Measurements from ENCODE around the gene CCDC34.
"Not testable (repeated sequence)": the region's sequence is repeated elsewhere in the genome, so short reads cannot be mapped to it uniquely, and the experiment has no call there.

Gene CCDC34

GRCh38 chr11:27347359-27348339, 15.4 kb downstream of the CCDC34 start:
- Histone ChIP-seq H3K9me3 (no peaks in the 10 kb centered on the region), H3K36me3 (replicated peaks) (peaks cover 4% of the 10 kb centered on the region; the same call in 1 of the 2 replicates), H3K27me3 (ENCODE audit: low read depth) (no peaks in the 10 kb centered on the region), H3K4me1 (peaks cover 23% of the 10 kb centered on the region), H3K4me3 (no peak overlapping the region)
- peak; percentile 72 to 98 for DNase-seq (ENCODE audit: low spot score in 2 of 2)
- in situ Hi-C loops (cut with MboI; ENCODE audit: low sequenced_read_pairs) = no loop called here

- H3K4me1 ChIP-seq = no peaks in the 10 kb centered on the region
- H3K36me3 ChIP-seq (replicated peaks) = 0 out of 2 replicates have a peak, but pooled peaks cover 4% of the 10 kb centered on the region
- in situ Hi-C loops (cut with MboI; ENCODE audit: low sequenced_read_pairs) = no loop called here
- no peaks in the 10 kb centered on the region for H3K9me3 ChIP-seq
- no peaks in the 10 kb centered on the region for H3K27me3 ChIP-seq (ENCODE audit: low read depth)
- H3K4me3 ChIP-seq = no peak overlapping the region
- no peak for DNase-seq (ENCODE audit: low spot score in 2 of 2)
Measured at GRCh38 chr11:27339941-27340340, 23.1 kb downstream of the CCDC34 start.

- in situ Hi-C loops (cut with MboI; ENCODE audit: low sequenced_read_pairs); H3K27me3 ChIP-seq (ENCODE audit: low read depth); DNase-seq (ENCODE audit: low spot score in 2 of 2); H3K4me3 ChIP-seq; H3K9me3 ChIP-seq; H3K4me1 ChIP-seq; H3K36me3 ChIP-seq (replicated peaks): not testable (repeated sequence)
Measured at GRCh38 chr11:27334764-27335163, 28.3 kb downstream of the CCDC34 start.

- Histone ChIP-seq H3K36me3 (replicated peaks) (no peaks in the 10 kb centered on the region), H3K4me1 (peaks cover 4% of the 10 kb centered on the region; the same call in 1 of the 2 replicates)
Measured at GRCh38 chr11:27331981-27332380, 31.0 kb downstream of the CCDC34 start.

GRCh38 chr11:27330633-27331270, 32.3 kb downstream of the CCDC34 start:
- in situ Hi-C loops (cut with MboI; ENCODE audit: low sequenced_read_pairs) = no loop called here
- Histone ChIP-seq H3K4me3 (no peak overlapping the region), H3K36me3 (replicated peaks) (no peaks in the 10 kb centered on the region), H3K9me3 (no peaks in the 10 kb centered on the region), H3K27me3 (ENCODE audit: low read depth) (no peaks in the 10 kb centered on the region), H3K4me1 (peaks cover 4% of the 10 kb centered on the region; the same call in 1 of the 2 replicates)
- no peak for DNase-seq (ENCODE audit: low spot score in 2 of 2)

More at GRCh38 chr11:27331981-27332380, 31.0 kb downstream of the CCDC34 start:
- DNase-seq (ENCODE audit: low spot score in 2 of 2) = no peak
- Histone ChIP-seq H3K9me3 (no peaks in the 10 kb centered on the region), H3K27me3 (ENCODE audit: low read depth) (no peaks in the 10 kb centered on the region), H3K4me3 (no peak overlapping the region)
- in situ Hi-C loops (cut with MboI; ENCODE audit: low sequenced_read_pairs) = no loop called here

GRCh38 chr11:27329867-27330632, 33.0 kb downstream of the CCDC34 start:
- Histone ChIP-seq H3K4me3 (no peak overlapping the region), H3K27me3 (ENCODE audit: low read depth) (no peaks in the 10 kb centered on the region), H3K36me3 (replicated peaks) (no peaks in the 10 kb centered on the region), H3K4me1 (peaks cover 4% of the 10 kb centered on the region), H3K9me3 (no peaks in the 10 kb centered on the region)
- in situ Hi-C loops (cut with MboI; ENCODE audit: low sequenced_read_pairs) = no loop called here
- no peak for DNase-seq (ENCODE audit: low spot score in 2 of 2)

GRCh38 chr11:27328614-27329013, 34.4 kb downstream of the CCDC34 start:
- Histone ChIP-seq H3K4me3 (no peak overlapping the region), H3K9me3 (no peaks in the 10 kb centered on the region), H3K27me3 (ENCODE audit: low read depth) (no peaks in the 10 kb centered on the region), H3K4me1 (peaks cover 4% of the 10 kb centered on the region), H3K36me3 (replicated peaks) (no peaks in the 10 kb centered on the region)
- peak in 1 of 2 experiments; percentile 18 for DNase-seq (ENCODE audit: low spot score in 2 of 2)
- in situ Hi-C loops (cut with MboI; ENCODE audit: low sequenced_read_pairs) = no loop called here

- H3K4me3 ChIP-seq; in situ Hi-C loops (cut with MboI; ENCODE audit: low sequenced_read_pairs); H3K36me3 ChIP-seq (replicated peaks); DNase-seq (ENCODE audit: low spot score in 2 of 2); H3K9me3 ChIP-seq; H3K4me1 ChIP-seq; H3K27me3 ChIP-seq (ENCODE audit: low read depth): not testable (repeated sequence)
Measured at GRCh38 chr11:27327064-27327463, 36.0 kb downstream of the CCDC34 start.

- H3K9me3 ChIP-seq; H3K4me1 ChIP-seq; in situ Hi-C loops (cut with MboI; ENCODE audit: low sequenced_read_pairs); H3K4me3 ChIP-seq; H3K36me3 ChIP-seq (replicated peaks); DNase-seq (ENCODE audit: low spot score in 2 of 2); H3K27me3 ChIP-seq (ENCODE audit: low read depth): not testable (repeated sequence)
Measured at GRCh38 chr11:27322196-27322595, 40.8 kb downstream of the CCDC34 start.

GRCh38 chr11:27321340-27321739, 41.7 kb downstream of the CCDC34 start:
- H3K9me3 ChIP-seq; H3K27me3 ChIP-seq (ENCODE audit: low read depth); DNase-seq (ENCODE audit: low spot score in 2 of 2); in situ Hi-C loops (cut with MboI; ENCODE audit: low sequenced_read_pairs); H3K4me1 ChIP-seq; H3K36me3 ChIP-seq (replicated peaks); H3K4me3 ChIP-seq: not testable (repeated sequence)

GRCh38 chr11:27319072-27319471, 43.9 kb downstream of the CCDC34 start:
- Histone ChIP-seq H3K4me3 (no peak overlapping the region), H3K9me3 (no peaks in the 10 kb centered on the region), H3K27me3 (ENCODE audit: low read depth) (no peaks in the 10 kb centered on the region), H3K4me1 (no peaks in the 10 kb centered on the region), H3K36me3 (replicated peaks) (no peaks in the 10 kb centered on the region)
- in situ Hi-C loops (cut with MboI; ENCODE audit: low sequenced_read_pairs) = no loop called here
- DNase-seq (ENCODE audit: low spot score in 2 of 2) = no peak

GRCh38 chr11:27317751-27318150, 45.3 kb downstream of the CCDC34 start:
- DNase-seq (ENCODE audit: low spot score in 2 of 2) = no peak
- Histone ChIP-seq H3K27me3 (ENCODE audit: low read depth) (no peaks in the 10 kb centered on the region), H3K9me3 (no peaks in the 10 kb centered on the region), H3K36me3 (replicated peaks) (no peaks in the 10 kb centered on the region), H3K4me1 (no peaks in the 10 kb centered on the region), H3K4me3 (no peak overlapping the region)
- in situ Hi-C loops (cut with MboI; ENCODE audit: low sequenced_read_pairs) = no loop called here

- Histone ChIP-seq H3K36me3 (replicated peaks) (no peaks in the 10 kb centered on the region), H3K9me3 (no peaks in the 10 kb centered on the region), H3K4me3 (no peak overlapping the region), H3K4me1 (no peaks in the 10 kb centered on the region), H3K27me3 (ENCODE audit: low read depth) (no peaks in the 10 kb centered on the region)
- no peak for DNase-seq (ENCODE audit: low spot score in 2 of 2)
- in situ Hi-C loops (cut with MboI; ENCODE audit: low sequenced_read_pairs) = no loop called here
Measured at GRCh38 chr11:27315836-27316235, 47.2 kb downstream of the CCDC34 start.

Data from HAP-1 (cell line).